ENCODE measurements around the gene NSG1.

GRCh38 chr4:4415107-4415805, 28.4 kb downstream of the NSG1 start:
- TF ChIP-seq RXRA (IDR thresholded peaks at IDR 0.05; ENCODE audit: insufficient read depth, low read depth, low read length) = no peak
- TF ChIP-seq CTCF (IDR thresholded peaks at IDR 0.05; ENCODE audit: control extremely low read depth in 1 of 3, insufficient read depth in 1 of 3, low read depth in 1 of 3, low read length in 3 of 3) = no peak
- no peak for TF ChIP-seq YY1 (IDR thresholded peaks at IDR 0.05; ENCODE audit: low read depth, low read length)
- no peak for TF ChIP-seq POLR2AphosphoS5 (IDR thresholded peaks at IDR 0.05; ENCODE audit: low read depth, low read length)
- TF ChIP-seq TEAD4 (IDR thresholded peaks at IDR 0.05; ENCODE audit: low read depth, low read length) = no peak
- no peak for TF ChIP-seq POLR2A (IDR thresholded peaks at IDR 0.05; ENCODE audit: control extremely low read depth in 1 of 2, low read depth in 2 of 2, low read length in 2 of 2)
- no peak for TF ChIP-seq CBX5 (IDR thresholded peaks at IDR 0.05; ENCODE audit: low read depth, low read length)
- TF ChIP-seq MAX (IDR thresholded peaks at IDR 0.05) = no peak
- TF ChIP-seq EP300 (IDR thresholded peaks at IDR 0.05; ENCODE audit: borderline replicate concordance in 1 of 2, low read depth in 2 of 2, low read length in 2 of 2) = no peak
- no peak for TF ChIP-seq TAF1 (IDR thresholded peaks at IDR 0.05; ENCODE audit: low read depth, low read length)
- TF ChIP-seq RBBP5 (IDR thresholded peaks at IDR 0.05; ENCODE audit: borderline replicate concordance, low read depth, low read length) = no peak
- no peak for TF ChIP-seq TCF12 (IDR thresholded peaks at IDR 0.05; ENCODE audit: low read depth, low read length)
- TF ChIP-seq EGR1 (IDR thresholded peaks at IDR 0.05; ENCODE audit: borderline replicate concordance, low read depth, low read length) = no peak
- no peak for TF ChIP-seq GTF2F1 (IDR thresholded peaks at IDR 0.05; ENCODE audit: borderline replicate concordance, low read depth, low read length)

Data from H1 (cell line).